HG02884 (cell line): ENCODE results near the gene FSTL5.
"Not testable (repeated sequence)": the region's sequence is repeated elsewhere in the genome, so short reads cannot be mapped to it uniquely, and the experiment has no call there.

Experiments used
- ATAC-seq: cut with Tn5 transposase; IDR thresholded peaks from one replicate; pipeline ENCODE4 v1.9.1; 2021; ENCODE audit warnings: mild to moderate bottlenecking, moderate library complexity; ENCODE audit not compliant: unreplicated experiment

The FSTL5 gene

GRCh38 chr4:162163892-162164759, at the start of gene FSTL5:
Gene FSTL5, minus strand, starts transcription at chr4:162164000. Its CDS starts 52,604 bp downstream, at chr4:162111396.
- peak; percentile 93 for ATAC-seq

GRCh38 chr4:162209706-162210105, 45.9 kb upstream of the FSTL5 start:
- ATAC-seq = no peak

- ATAC-seq = not testable (repeated sequence)
Observed at GRCh38 chr4:162203478-162203877, 39.7 kb upstream of the FSTL5 start.

- ATAC-seq = no peak
Observed at GRCh38 chr4:162201673-162202072, 37.9 kb upstream of the FSTL5 start.

- no peak for ATAC-seq
Observed at GRCh38 chr4:162170509-162170908, 6.7 kb upstream of the FSTL5 start.

- ATAC-seq = no peak
Observed at GRCh38 chr4:162164906-162165510, 1.2 kb upstream of the FSTL5 start.

- ATAC-seq = no peak
Observed at GRCh38 chr4:162162672-162163071, 1.1 kb downstream of the FSTL5 start.

- no peak for ATAC-seq
Observed at GRCh38 chr4:162157241-162157640, 6.6 kb downstream of the FSTL5 start.

GRCh38 chr4:162154862-162155540, 8.8 kb downstream of the FSTL5 start:
- ATAC-seq = no peak

GRCh38 chr4:162151850-162152249, 11.9 kb downstream of the FSTL5 start:
- no peak for ATAC-seq

GRCh38 chr4:162151386-162151785, 12.4 kb downstream of the FSTL5 start:
- no peak for ATAC-seq

- no peak for ATAC-seq
Observed at GRCh38 chr4:162149644-162150043, 14.2 kb downstream of the FSTL5 start.

GRCh38 chr4:162140051-162140683, 23.6 kb downstream of the FSTL5 start:
- ATAC-seq = no peak

GRCh38 chr4:162139412-162139811, 24.4 kb downstream of the FSTL5 start:
- ATAC-seq = no peak

- ATAC-seq = no peak
Observed at GRCh38 chr4:162131256-162131655, 32.5 kb downstream of the FSTL5 start.

GRCh38 chr4:162126729-162127128, 37.1 kb downstream of the FSTL5 start:
- no peak for ATAC-seq

- no peak for ATAC-seq
Observed at GRCh38 chr4:162117051-162117450, 46.7 kb downstream of the FSTL5 start.

- no peak for ATAC-seq
Observed at GRCh38 chr4:162116095-162116779, 47.6 kb downstream of the FSTL5 start.

- ATAC-seq = no peak
Observed at GRCh38 chr4:162115333-162115732, 48.5 kb downstream of the FSTL5 start.

- ATAC-seq = no peak
Observed at GRCh38 chr4:162111078-162111477, 52.7 kb downstream of the FSTL5 start.
